GM06990 (cell line): ENCODE data around the gene METRN.

Experiments
- DNase-seq: peaks from one replicate; pipeline ENCODE4 v3.0.0-alpha.2; 2011; ENCODE audit not compliant: insufficient read length; ENCODE audit errors: extremely low read depth
- H3K27me3 ChIP-seq: replicated peaks from 2 replicates; pipeline ENCODE4 v1.6.0; 2011; ENCODE audit warnings: low read length; ENCODE audit not compliant: control insufficient read depth, insufficient read depth
- H3K36me3 ChIP-seq: 2 replicates; pipeline ENCODE4 v1.5.1; 2011; ENCODE audit warnings: low read length; ENCODE audit not compliant: control insufficient read depth, insufficient read depth
- H3K4me3 ChIP-seq: replicated peaks from 2 replicates; pipeline ENCODE4 v1.5.1; 2011; ENCODE audit warnings: low read depth, mild to moderate bottlenecking, control low read depth, low read length
- TF ChIP-seq, protein P1 (sequence below): IDR thresholded peaks from 2 replicates; pipeline ENCODE4 v1.5.1; 2011; ENCODE audit warnings: low read length, control low read depth, mild to moderate bottlenecking, inconsistent platforms; ENCODE audit not compliant: insufficient read depth, poor library complexity, severe bottlenecking

The METRN gene

DNA sequence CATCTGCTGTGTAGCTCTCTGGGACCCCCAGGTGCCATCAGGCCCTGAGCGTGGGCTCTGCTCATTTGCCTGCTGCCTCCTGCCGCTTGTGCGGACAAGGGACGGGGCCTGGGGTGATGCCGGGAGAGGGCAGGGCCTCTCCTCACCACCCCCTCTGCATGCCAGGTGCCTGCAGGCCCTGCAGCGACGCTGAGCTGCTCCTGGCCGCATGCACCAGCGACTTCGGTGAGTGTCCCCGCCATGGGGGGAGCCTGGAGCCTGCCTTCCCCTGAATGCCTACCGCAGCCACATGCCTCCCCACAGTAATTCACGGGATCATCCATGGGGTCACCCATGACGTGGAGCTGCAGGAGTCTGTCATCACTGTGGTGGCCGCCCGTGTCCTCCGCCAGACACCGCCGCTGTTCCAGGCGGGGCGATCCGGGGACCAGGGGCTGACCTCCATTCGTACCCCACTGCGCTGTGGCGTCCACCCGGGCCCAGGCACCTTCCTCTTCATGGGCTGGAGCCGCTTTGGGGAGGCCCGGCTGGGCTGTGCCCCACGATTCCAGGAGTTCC is 1.9 kb downstream of the METRN start:
- TF ChIP-seq, protein P1, sequence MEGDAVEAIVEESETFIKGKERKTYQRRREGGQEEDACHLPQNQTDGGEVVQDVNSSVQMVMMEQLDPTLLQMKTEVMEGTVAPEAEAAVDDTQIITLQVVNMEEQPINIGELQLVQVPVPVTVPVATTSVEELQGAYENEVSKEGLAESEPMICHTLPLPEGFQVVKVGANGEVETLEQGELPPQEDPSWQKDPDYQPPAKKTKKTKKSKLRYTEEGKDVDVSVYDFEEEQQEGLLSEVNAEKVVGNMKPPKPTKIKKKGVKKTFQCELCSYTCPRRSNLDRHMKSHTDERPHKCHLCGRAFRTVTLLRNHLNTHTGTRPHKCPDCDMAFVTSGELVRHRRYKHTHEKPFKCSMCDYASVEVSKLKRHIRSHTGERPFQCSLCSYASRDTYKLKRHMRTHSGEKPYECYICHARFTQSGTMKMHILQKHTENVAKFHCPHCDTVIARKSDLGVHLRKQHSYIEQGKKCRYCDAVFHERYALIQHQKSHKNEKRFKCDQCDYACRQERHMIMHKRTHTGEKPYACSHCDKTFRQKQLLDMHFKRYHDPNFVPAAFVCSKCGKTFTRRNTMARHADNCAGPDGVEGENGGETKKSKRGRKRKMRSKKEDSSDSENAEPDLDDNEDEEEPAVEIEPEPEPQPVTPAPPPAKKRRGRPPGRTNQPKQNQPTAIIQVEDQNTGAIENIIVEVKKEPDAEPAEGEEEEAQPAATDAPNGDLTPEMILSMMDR, result no peak
- Histone ChIP-seq H3K36me3 (no peaks in the 10 kb centered on the region), H3K27me3 (no peaks in the 10 kb centered on the region), H3K4me3 (no peak overlapping the region)
- no peak for DNase-seq

DNA sequence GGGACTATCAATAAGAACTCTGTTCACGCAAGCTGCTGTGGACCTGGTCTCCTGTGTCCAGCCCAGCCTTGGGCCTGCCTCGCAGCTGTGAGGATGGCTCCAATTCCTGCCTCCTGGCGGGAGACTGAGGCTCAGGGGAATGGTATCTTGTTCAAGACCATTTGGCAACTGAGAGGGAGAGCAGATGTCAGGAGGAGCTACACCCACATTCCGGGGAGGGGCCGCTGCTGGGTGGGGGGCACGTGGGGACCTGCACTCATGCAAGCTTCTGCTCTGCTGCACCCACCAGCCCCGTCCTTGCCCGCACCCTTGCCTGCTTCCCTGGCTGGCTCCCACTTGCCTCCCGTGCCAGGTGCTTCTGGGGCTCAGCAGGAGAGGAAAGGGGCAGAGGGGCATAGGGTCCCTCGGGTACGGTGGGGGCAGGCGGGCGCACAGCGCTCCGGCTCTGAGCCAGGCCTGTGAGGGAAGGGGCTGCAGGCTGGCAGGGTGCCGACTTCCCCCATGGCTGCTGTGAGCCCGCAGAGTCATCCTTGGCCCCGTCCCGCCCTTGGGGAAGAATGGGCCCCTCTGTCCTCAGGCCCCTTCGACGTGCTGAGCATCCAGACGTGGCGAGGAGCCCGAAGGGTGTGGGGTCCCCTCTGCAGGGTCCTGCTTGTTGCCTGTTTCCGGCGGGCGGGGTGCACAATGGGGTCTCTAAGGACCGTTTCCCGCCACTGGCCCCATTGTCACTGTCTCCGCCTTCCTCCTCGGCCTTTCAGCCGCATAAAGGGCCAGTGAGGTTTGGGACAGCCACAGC is 2.7 kb downstream of the METRN start:
- H3K36me3 ChIP-seq, result peaks cover 1% of the 10 kb centered on the region; the same call in 1 of the 2 replicates
- no peak overlapping the region for H3K4me3 ChIP-seq
- H3K27me3 ChIP-seq, result no peaks in the 10 kb centered on the region
- no peak for DNase-seq
- TF ChIP-seq, protein P1, result no peak

DNA sequence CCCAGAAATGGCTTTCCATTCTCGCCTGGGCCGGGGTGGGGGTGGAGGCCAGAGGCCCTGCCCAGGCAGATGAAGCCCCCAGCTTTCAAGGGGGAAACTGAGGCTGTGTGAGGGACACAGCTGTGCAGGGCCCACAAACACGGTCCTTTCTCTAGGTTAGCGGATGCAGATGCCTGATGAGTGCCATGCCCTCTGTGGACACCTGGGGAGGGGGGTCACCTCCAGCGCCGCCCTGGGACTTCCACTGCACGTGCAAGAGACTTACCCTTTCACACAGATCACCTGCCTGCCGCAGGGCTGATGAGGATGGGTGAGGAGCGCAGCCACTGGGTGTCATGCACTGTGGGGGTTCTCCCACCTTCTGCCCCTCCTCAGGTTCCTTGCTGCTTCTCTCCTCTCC is 3.5 kb downstream of the METRN start:
- TF ChIP-seq, protein P1, result no peak
- DNase-seq, result no peak
- Histone ChIP-seq H3K27me3 (no peaks in the 10 kb centered on the region), H3K36me3 (peaks cover 2% of the 10 kb centered on the region; the same call in 1 of the 2 replicates), H3K4me3 (no peak overlapping the region)

DNA sequence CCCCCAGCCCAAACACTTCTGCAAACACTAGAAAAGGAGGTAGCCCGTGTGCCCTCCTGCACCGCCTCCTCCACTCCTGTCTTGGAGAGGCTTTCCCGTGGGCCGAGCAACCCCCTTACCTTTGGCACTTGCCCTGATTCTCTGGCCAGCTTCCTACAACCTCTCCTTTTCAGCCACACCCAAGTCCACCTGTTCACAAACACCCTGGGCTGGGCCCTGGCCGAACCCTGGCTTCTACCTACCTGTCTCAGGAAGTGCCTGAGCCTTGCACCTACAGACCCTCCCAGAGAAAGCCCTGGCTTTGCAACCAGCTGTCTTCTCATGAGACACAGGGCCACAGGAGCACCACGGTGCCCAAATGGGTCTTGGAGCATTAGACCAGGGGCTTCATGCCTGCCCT is 4.0 kb downstream of the METRN start:
- H3K36me3 ChIP-seq, result peaks cover 2% of the 10 kb centered on the region; the same call in 1 of the 2 replicates
- DNase-seq, result no peak
- no peaks in the 10 kb centered on the region for H3K27me3 ChIP-seq
- TF ChIP-seq, protein P1, result no peak
- H3K4me3 ChIP-seq, result no peak overlapping the region

DNA sequence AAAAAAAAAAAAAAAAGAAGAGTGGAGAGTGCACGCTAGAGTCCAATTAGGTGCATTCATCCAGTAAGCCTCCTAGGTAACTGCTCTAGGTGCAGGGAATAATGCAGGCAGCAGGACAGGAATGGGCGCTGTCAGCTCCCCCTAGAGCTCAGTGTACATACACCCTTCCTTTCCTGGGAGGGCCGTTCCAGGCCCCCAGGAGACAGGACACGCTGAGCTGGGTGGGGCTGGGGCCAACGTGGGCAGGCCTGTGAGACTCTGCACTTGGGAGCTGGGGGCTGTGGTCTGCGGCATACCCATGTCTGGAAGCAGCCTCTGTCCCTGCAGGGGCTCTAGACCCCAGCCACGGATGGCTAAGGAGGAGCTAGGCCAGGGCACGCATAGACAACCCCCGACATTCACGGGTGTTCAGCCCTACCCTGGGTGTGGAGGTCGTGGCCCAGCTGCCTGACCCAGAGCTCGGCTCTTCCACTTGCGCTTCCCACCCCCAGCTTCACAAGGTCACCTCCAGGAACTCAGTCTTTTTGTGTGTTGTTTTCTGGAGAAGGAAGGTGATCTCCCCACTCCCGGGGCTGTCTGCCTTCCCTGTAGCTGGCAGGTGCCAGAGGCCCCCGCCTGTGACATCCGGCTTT is 5.0 kb downstream of the METRN start:
- DNase-seq, result no peak
- H3K36me3 ChIP-seq, result peaks cover 2% of the 10 kb centered on the region; the same call in 1 of the 2 replicates
- peak overlapping the region; percentile 89 for H3K4me3 ChIP-seq
- H3K27me3 ChIP-seq, result no peaks in the 10 kb centered on the region
- TF ChIP-seq, protein P1, result peak; percentile 30
